ENCODE data around the gene CAB39. TPM values are rescaled to one million over a fixed set of nuclear protein-coding genes. Genes with fewer than 3 reads are reported as not detected.

The CAB39 gene
- polyA plus RNA-seq, 1 donor from 2014 or later = 118 TPM

- Histone ChIP-seq H3K79me2 (replicated peaks; ENCODE audit: insufficient read depth, low read length) (peaks cover 6% of the 10 kb centered on the region), H3K27ac (ENCODE audit: low read length) (no peak overlapping the region), H3K4me2 (ENCODE audit: low read length) (no peak overlapping the region), H3K9ac (ENCODE audit: low read length) (no peak overlapping the region), H4K20me1 (ENCODE audit: insufficient read depth) (no peaks in the 10 kb centered on the region), H3K9me2 (ENCODE audit: insufficient read depth, low read length) (no peaks in the 10 kb centered on the region), H2AFZ (ENCODE audit: low read depth, low read length) (no peak overlapping the region), H3K9me3 (ENCODE audit: low read length) (no peaks in the 10 kb centered on the region), H3K27me3 (ENCODE audit: insufficient read depth, low read depth, low read length) (no peaks in the 10 kb centered on the region), H3F3A (ENCODE audit: insufficient read depth, low read length, poor library complexity, severe bottlenecking) (no peaks in the 10 kb centered on the region), H3K4me3 (ENCODE audit: low read length) (no peak overlapping the region), H3K36me3 (ENCODE audit: insufficient read depth, low read length) (peaks cover 6% of the 10 kb centered on the region)
- TF ChIP-seq POLR2AphosphoS5 (IDR thresholded peaks at IDR 0.05) (no peak), MXI1 (conservative IDR thresholded peaks at IDR 0.05; ENCODE audit: poor library complexity, severe bottlenecking) (no peak), TAF1 (IDR thresholded peaks at IDR 0.05; ENCODE audit: low read depth) (no peak), EZH2 (IDR thresholded peaks at IDR 0.05; ENCODE audit: borderline replicate concordance, insufficient read depth, low read length, poor library complexity, severe bottlenecking) (no peak), RAD21 (conservative IDR thresholded peaks at IDR 0.05) (no peak), SMC3 (conservative IDR thresholded peaks at IDR 0.05; ENCODE audit: poor library complexity) (no peak), REST (IDR thresholded peaks at IDR 0.05; ENCODE audit: borderline replicate concordance) (no peak), EP300 (conservative IDR thresholded peaks at IDR 0.05; ENCODE audit: poor library complexity, severe bottlenecking) (no peak), CTCF (IDR thresholded peaks at IDR 0.05; ENCODE audit: poor library complexity, severe bottlenecking) (no peak)
Observed at GRCh38 chr2:230783101-230783500, 70.5 kb downstream of the CAB39 start.

DNA sequence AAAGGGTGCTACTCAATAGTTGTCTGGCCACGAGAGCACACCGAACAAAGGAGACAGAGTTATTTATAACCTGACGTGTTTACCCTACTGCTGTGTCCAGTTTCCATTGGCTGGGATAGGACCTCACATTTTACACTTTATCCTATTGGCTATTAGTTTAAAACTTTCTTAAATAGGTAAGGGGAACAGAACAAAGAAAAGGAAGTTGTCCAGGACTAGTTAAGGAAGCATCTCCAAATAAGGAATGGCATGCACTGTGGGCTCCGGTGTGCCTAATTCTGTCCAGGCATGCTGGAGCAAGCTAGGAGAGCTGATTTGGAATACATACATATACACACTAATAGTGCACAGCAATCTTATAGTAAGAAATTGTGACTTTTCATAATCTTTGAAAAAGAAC, 72.2 kb downstream of the CAB39 start:
- Histone ChIP-seq H3K79me2 (replicated peaks; ENCODE audit: insufficient read depth, low read length) (peaks cover 6% of the 10 kb centered on the region), H4K20me1 (ENCODE audit: insufficient read depth) (no peaks in the 10 kb centered on the region), H3K36me3 (ENCODE audit: insufficient read depth, low read length) (peaks cover 13% of the 10 kb centered on the region), H3K27ac (ENCODE audit: low read length) (no peak overlapping the region), H3K9me3 (ENCODE audit: low read length) (no peaks in the 10 kb centered on the region), H3K27me3 (ENCODE audit: insufficient read depth, low read depth, low read length) (no peaks in the 10 kb centered on the region), H3K4me3 (ENCODE audit: low read length) (no peak overlapping the region), H3F3A (ENCODE audit: insufficient read depth, low read length, poor library complexity, severe bottlenecking) (no peaks in the 10 kb centered on the region), H2AFZ (ENCODE audit: low read depth, low read length) (no peak overlapping the region), H3K9me2 (ENCODE audit: insufficient read depth, low read length) (no peaks in the 10 kb centered on the region), H3K4me2 (ENCODE audit: low read length) (no peak overlapping the region), H3K9ac (ENCODE audit: low read length) (no peak overlapping the region)
- TF ChIP-seq RAD21 (conservative IDR thresholded peaks at IDR 0.05) = no peak
- TF ChIP-seq EP300 (conservative IDR thresholded peaks at IDR 0.05; ENCODE audit: poor library complexity, severe bottlenecking) = no peak
- no peak for TF ChIP-seq CTCF (IDR thresholded peaks at IDR 0.05; ENCODE audit: poor library complexity, severe bottlenecking)

All from neural cell (in vitro differentiated cells).